Naive thymus-derived CD8-positive, alpha-beta T cell (primary cell): ENCODE data around the gene MNX1. TPM values are rescaled to one million over a fixed set of nuclear protein-coding genes. Genes with fewer than 3 reads are reported as not detected.

Experiments
- ATAC-seq, 2 donors: fragments of 150-1000 bp; cut with Tn5 transposase in 1 of 2; sonication (Bioruptor Pico), chemical (Tn5 transposase) in 1 of 2; 1 replicate in 1 of 2; 2 replicates in 1 of 2; pipeline ENCODE4 v1.10.0; 2021; ENCODE audit warnings: mild to moderate bottlenecking in 2 of 2, moderate library complexity in 2 of 2
- POLR2A ChIA-PET: fragments of 350-600 bp; sonication (Branson Sonifier 250); formaldehyde crosslinking; loops from one replicate; lab custom pipeline; 2021; ENCODE audit warnings: antibody characterized with exemption; lab: Charles Lee
- DNase-seq, 10 donors: peaks; one replicate each; pipeline versions ENCODE4 v3.0.0 to v3.0.0-alpha.2; 2020 to 2022
- H3K27ac Mint-ChIP-seq, 10 donors: one replicate each; pipeline ENCODE4 v1.8.0; 2020 to 2022; ENCODE audit warnings: mild to moderate bottlenecking in 10 of 10, mixed read lengths in 10 of 10, moderate library complexity in 4 of 10, inconsistent platforms in 1 of 10
- H3K27me3 Mint-ChIP-seq, 5 donors: one replicate each; pipeline ENCODE4 v1.8.0; 2021 to 2022; ENCODE audit warnings: mixed read lengths in 5 of 5
- H3K36me3 Mint-ChIP-seq, 3 donors: one replicate each; pipeline ENCODE4 v1.8.0; 2020 to 2022; ENCODE audit warnings: mixed read lengths in 3 of 3, mild to moderate bottlenecking in 2 of 3, inconsistent platforms in 1 of 3
- H3K4me1 Mint-ChIP-seq, 4 donors: one replicate each; pipeline ENCODE4 v1.8.0; 2021 to 2022; ENCODE audit warnings: mixed read lengths in 4 of 4
- H3K4me3 Mint-ChIP-seq, 10 donors: one replicate each; pipeline ENCODE4 v1.8.0; 2020 to 2022; ENCODE audit warnings: mild to moderate bottlenecking in 10 of 10, mixed read lengths in 10 of 10, moderate library complexity in 6 of 10, inconsistent platforms in 1 of 10
- H3K9me3 Mint-ChIP-seq, 9 donors: one replicate each; pipeline ENCODE4 v1.8.0; 2020 to 2022; ENCODE audit warnings: mixed read lengths in 9 of 9, mild to moderate bottlenecking in 3 of 9, inconsistent platforms in 1 of 9, moderate library complexity in 1 of 9
- polyA plus RNA-seq, 3 donors: library from polyadenylated mRNA; unstranded; fragments of 300-500 nt; fragmentation: Illumina TruSeq; gene quantifications; one replicate each; pipeline ENCODE4 v1.2.3, GENCODE V29; 2021
- total RNA-seq, 8 experiments: library from RNA in 2 of 8; stranded (reverse) in 2 of 8; gene quantifications; one replicate each; pipeline ENCODE4 v1.2.3 and lab custom pipeline; 2021 to 2026

MNX1 gene
- total and polyA plus RNA-seq, 5 experiments from 2014 or later, result not detected

GRCh38 chr7:156962145-156962544 lies 48.3 kb downstream of the MNX1 start:
- DNase-seq, result no peak
- POLR2A ChIA-PET, result no interaction called here
- no peak for ATAC-seq
- no peaks in the 10 kb centered on the region for H3K27me3 Mint-ChIP-seq
- H3K36me3 Mint-ChIP-seq, result peaks cover 0 to 97% (median 13%) of the 10 kb centered on the region in 3 donors
- peaks cover 0 to 8% (median 3%) of the 10 kb centered on the region in 4 donors for H3K4me1 Mint-ChIP-seq
- no peak overlapping the region for H3K4me3 Mint-ChIP-seq
- no peak overlapping the region for H3K27ac Mint-ChIP-seq
- no peaks in the 10 kb centered on the region for H3K9me3 Mint-ChIP-seq

GRCh38 chr7:156956727-156957126 lies 53.7 kb downstream of the MNX1 start:
- Mint-ChIP-seq H3K9me3 (no peaks in the 10 kb centered on the region), H3K4me1 (peaks cover 3 to 42% (median 14%) of the 10 kb centered on the region in 4 donors), H3K4me3 (no peak overlapping the region), H3K27me3 (no peaks in the 10 kb centered on the region), H3K27ac (no peak overlapping the region), H3K36me3 (peaks cover 0 to 93% (median 19%) of the 10 kb centered on the region in 3 donors)
- no peak for ATAC-seq
- POLR2A ChIA-PET, result no interaction called here
- no peak for DNase-seq

GRCh38 chr7:156954941-156955340 lies 55.5 kb downstream of the MNX1 start:
- Mint-ChIP-seq H3K4me3 (no peak overlapping the region), H3K9me3 (no peaks in the 10 kb centered on the region), H3K27me3 (no peaks in the 10 kb centered on the region), H3K4me1 (peaks cover 5 to 56% (median 23%) of the 10 kb centered on the region in 4 donors), H3K36me3 (peaks cover 0 to 75% (median 15%) of the 10 kb centered on the region in 3 donors), H3K27ac (peak overlapping the region in 1 of 10 donors; percentile 37)
- POLR2A ChIA-PET, result no interaction called here
- no peak for DNase-seq
- ATAC-seq, result no peak

Other genes starting within 250 kb of the MNX1 start
- 100 to 1,000 TPM; 136 to 157 TPM for gene LMBR1, start 117.5 kb downstream of the MNX1 start, total RNA-seq
- 10 to 100 TPM; 41.9 to 45.9 (median 44.3) TPM for gene LMBR1, start 117.5 kb downstream of the MNX1 start, polyA plus RNA-seq
- gene NOM1, start 61.0 kb downstream of the MNX1 start, total RNA-seq, result 10 to 100 TPM; 36.8 to 40.1 TPM
- 1 to 10 TPM; 2.2 to 7.2 (median 6.6) TPM for gene NOM1, start 61.0 kb downstream of the MNX1 start, polyA plus RNA-seq
- gene UBE3C, start 128.3 kb upstream of the MNX1 start, total RNA-seq, result 10 to 100 TPM; 55.8 to 59.4 TPM
- 10 to 100 TPM; 17.5 to 29.0 (median 27.3) TPM for gene UBE3C, start 128.3 kb upstream of the MNX1 start, polyA plus RNA-seq